GM12875 (cell line): Measurements from ENCODE around the gene CYB5R4.

Experiments used
- H3K4me3 ChIP-seq: one replicate; pipeline ENCODE4 v1.5.1; 2011; ENCODE audit warnings: low read depth, low read length, control low read depth
- TF ChIP-seq, protein P1 (sequence below): IDR thresholded peaks from 2 replicates; pipeline ENCODE4 v1.5.1; 2011; ENCODE audit warnings: low read depth, mild to moderate bottlenecking, control low read depth, inconsistent platforms, low read length, moderate library complexity, borderline replicate concordance; ENCODE audit not compliant: insufficient read depth

Gene CYB5R4

DNA sequence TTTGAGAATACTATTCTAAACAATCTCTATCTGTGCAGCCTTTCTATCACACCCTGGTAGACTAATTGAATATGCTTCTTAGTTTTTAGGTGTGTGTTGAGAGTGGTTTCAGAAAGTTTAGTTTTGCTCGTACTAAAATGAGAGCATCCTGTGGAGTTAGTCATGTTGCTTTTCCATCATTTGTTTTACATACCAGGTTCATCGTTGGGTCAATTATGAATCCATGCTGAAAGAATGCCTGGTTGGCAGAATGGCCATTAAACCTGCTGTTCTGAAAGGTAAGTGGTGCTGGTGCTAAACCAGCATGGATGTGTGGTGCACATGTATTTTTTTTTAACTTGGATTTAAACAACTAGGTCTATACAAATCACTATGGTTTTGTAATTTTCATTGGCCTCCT lies 49.3 kb downstream of the CYB5R4 start:
- TF ChIP-seq, protein P1, sequence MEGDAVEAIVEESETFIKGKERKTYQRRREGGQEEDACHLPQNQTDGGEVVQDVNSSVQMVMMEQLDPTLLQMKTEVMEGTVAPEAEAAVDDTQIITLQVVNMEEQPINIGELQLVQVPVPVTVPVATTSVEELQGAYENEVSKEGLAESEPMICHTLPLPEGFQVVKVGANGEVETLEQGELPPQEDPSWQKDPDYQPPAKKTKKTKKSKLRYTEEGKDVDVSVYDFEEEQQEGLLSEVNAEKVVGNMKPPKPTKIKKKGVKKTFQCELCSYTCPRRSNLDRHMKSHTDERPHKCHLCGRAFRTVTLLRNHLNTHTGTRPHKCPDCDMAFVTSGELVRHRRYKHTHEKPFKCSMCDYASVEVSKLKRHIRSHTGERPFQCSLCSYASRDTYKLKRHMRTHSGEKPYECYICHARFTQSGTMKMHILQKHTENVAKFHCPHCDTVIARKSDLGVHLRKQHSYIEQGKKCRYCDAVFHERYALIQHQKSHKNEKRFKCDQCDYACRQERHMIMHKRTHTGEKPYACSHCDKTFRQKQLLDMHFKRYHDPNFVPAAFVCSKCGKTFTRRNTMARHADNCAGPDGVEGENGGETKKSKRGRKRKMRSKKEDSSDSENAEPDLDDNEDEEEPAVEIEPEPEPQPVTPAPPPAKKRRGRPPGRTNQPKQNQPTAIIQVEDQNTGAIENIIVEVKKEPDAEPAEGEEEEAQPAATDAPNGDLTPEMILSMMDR, result no peak
- H3K4me3 ChIP-seq, result no peak overlapping the region

DNA sequence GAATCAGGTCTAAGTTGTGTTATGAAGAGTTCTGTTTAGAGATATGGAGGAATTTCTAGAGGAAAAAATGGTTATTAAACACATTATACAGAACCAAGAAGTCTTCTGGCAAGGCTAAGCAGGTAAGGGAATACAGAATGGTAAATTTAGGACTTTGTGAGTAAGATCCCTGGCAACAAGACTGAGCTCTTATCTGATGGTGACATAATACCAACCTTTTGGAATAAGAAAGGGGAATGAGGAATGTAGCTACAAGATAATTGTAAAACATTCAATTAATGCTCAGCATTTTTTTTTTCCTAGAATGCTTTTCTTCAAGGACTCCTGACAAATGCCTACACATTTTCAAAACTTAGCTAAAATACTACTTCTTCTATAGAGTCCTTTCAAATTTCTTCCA lies 51.8 kb downstream of the CYB5R4 start:
- H3K4me3 ChIP-seq, result no peak overlapping the region
- TF ChIP-seq, protein P1, result no peak

DNA sequence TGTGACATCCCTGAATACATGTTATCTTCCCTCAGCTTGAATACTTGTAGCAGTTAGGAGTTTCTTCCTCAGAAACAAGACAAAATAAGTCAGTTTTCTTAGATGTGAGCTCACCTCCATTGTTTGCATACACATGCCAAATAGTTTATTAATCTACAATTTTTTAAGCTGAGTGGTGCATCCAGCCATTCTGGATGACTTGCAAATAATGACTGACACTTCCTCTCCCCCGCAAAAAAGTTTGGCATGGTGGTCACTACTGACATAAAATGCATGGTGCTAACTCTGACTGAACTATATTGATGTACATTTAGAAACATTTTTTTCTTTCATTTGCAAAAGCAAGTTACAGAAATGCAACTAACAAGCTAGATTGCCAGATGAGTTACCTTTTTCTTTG lies 55.5 kb downstream of the CYB5R4 start:
- TF ChIP-seq, protein P1, result no peak

DNA sequence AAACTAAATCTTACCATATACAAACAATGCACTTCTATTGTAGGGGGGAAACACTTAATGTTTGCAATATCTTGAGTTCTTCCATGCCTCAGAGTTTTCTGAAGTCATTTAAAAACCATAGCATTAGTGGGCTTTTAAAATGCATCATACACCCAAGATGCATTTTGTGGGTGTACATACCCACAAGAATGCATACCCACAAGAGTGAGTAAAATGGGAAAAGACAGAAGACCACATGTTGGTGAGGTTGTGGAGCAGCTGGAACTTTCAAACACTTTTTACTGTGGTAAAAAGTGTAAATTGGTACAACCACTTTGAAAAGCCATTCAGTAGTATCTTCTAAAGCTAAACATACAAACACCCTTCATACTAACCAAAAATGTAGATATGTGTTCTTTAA lies 57.5 kb downstream of the CYB5R4 start:
- no peak overlapping the region for H3K4me3 ChIP-seq
- TF ChIP-seq, protein P1, result no peak

More for the DNA sequence above, 55.5 kb downstream of the CYB5R4 start:
- no peak overlapping the region for H3K4me3 ChIP-seq

DNA sequence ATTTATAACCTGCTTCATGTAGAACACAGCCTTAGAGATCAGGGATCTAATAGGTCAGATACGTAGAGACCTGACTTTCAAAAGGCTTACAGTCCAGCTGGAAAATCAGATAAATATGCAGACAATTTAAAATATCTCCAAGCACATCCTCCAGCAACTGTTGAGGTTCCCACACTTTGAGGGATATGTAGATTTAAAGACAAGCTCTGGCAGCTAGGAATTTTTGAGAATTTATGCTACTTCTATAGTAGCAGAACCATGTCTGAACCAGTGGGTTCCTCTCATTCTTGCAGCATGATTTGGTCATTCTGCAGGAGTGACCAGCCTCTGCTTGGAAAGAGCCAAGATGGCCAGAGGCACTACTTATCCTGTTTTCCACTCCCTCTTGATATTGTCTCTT lies 60.5 kb downstream of the CYB5R4 start:
- H3K4me3 ChIP-seq, result no peak overlapping the region
- TF ChIP-seq, protein P1, result no peak

DNA sequence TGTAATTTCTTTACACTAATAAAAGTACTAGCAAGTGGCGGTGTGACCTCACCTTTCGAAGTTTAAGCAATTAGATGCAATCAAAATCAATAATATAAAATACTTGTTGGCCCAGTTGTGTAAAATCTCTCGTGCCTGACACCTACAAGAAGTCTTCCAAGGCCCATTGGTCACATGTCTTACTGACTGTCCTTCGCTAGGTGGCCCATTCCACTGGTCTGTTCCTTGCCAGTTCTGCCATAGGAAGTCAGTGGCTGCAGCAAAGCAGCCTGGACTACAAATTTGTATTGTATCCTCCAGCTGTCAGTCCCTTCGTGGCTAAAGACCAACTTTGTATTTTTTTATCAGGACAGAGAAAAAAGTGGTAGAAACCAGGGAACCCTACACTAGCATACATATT lies 61.8 kb downstream of the CYB5R4 start:
- no peak overlapping the region for H3K4me3 ChIP-seq
- TF ChIP-seq, protein P1, result no peak

DNA sequence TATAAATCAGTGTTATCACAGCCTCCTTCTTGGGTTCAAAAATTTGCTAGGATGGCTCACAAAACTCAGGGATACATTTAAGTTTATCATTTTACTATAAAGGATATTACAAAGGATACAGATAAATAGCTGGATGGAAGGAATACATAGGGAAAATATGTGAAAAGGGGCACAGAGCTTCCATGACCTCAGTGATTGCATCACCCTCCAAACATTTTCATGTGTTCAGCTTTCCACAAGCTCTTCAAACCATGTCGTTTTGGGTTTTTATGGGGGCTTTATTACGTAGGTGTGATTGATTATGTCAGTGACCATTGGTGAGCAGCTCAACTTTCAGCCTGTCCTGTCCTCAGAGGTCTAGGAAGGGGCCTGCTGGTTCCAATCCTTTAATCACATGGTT lies 68.0 kb downstream of the CYB5R4 start:
- no peak overlapping the region for H3K4me3 ChIP-seq
- TF ChIP-seq, protein P1, result no peak
